Stimulated activated CD4-positive, alpha-beta T cell treated with anti-CD3 and anti-CD28 coated beads, Interleukin-4, amount 100 ng/mL, for 24 hours (primary cell): ENCODE measurements around the gene FOXL3.
"Not testable (repeated sequence)": the region's sequence is repeated elsewhere in the genome, so short reads cannot be mapped to it uniquely, and the experiment has no call there.

ENCODE experiments used
- DNase-seq: peaks from one replicate; pipeline ENCODE4 v3.0.0-alpha.2; 2020

FOXL3 gene

DNA sequence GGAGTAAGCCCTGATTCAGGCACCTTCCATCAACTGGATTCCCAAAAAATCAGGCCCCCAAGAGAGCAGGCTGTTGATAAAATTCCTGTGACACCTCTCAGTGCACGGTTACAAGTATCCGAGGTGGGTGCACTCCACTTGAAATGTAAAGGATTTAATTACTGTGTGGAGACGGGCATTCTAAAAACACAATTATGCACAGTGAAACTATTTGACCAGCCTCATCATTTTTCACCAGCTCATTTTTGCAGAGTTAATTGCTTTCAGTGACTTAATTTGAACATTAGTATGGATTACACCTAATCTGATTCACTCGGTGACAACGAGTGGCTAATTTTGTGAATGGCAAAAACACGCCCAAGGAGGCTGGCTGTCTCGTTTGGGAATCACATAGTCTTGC lies 2.3 kb downstream of the FOXL3 start:
- DNase-seq, result no peak

DNA sequence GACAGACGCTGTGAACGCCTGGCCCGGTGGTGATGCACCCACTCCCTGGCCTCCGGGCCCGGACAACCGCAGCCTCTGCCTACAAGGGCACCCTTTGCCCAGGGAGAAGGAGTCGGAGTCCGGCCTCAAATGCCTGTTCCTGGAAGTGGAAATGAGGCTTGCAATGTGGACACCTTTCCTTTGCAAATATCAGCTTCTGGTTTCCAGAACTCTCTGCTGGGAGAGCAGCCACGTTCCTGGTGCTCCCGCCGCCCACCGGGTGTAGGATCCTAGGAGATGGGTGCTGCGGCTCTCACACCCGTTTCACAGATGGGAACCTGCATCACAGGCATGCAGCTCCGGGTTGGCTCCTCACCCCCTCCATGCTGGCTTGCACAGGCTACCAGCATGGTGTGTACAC lies 2.9 kb downstream of the FOXL3 start:
- no peak for DNase-seq

DNA sequence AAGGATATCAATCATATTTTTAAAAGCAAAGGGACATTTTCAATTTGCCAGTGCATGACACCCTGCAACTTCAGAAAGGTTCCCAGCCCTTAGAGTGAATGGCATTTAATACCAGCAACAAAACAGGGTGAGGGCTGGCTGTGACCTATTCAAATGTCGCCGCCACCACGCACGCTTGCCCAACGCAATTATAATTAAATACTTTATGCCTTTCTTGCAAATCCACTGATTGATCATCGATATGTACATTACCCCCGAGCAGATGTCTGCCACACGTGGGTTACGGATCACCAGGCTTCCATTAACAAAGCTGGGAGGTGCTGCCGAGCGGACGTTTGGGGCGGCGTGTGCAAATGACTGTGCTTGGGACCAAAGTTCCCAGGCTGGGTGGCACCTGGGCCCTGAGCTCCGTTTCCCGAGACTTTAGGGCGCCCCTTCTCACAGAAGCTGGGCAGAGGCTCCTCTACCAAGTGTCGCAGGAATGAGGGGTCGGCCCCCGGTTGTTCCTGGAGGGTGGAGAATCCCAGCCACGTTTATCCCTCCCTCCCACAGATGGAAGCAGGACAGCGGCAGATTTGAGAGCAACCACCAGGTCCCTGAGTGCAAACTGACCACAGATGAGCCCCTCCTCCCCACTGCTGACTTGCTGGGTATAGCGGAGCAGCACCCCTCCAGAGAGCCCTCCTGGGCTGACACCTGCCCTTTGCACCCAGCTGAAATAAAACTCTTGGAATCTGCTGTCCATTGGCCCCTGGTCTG lies 3.9 kb downstream of the FOXL3 start:
- no peak for DNase-seq

DNA sequence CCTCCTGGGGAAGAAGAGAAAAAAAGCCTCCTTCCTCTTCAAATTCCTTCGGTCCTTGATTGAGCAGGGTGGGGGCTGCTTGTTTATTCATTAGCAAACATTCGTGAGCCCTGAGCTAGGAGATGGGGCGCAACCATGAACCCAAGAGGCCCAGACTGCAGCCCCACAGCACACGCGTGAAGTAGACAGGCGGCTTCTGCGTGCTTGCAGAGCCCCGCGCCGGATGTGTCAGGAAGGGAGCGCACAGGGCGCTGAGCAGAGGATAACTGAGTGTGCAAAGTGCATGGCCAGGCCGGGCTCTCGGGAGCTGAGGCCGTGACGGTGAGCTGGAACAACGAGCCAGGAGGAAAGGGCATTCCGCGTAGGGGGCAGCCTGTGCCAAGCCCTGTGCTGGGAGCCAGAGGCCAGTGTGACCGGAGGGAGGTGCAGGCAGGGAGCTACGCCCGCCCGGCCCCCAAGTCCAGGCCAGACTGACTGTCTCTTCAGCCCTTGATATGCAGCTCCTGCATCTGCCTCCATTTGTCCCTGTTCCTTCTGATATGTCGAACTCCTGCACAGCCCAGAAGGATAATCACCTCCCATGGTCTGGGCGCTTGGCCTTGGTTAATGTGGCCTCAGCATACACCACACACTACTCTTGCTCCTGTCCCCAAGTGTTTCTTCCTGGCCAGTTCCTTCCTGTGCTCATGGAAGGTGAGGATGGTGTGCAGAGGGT lies 4.6 kb downstream of the FOXL3 start:
- no peak for DNase-seq

DNA sequence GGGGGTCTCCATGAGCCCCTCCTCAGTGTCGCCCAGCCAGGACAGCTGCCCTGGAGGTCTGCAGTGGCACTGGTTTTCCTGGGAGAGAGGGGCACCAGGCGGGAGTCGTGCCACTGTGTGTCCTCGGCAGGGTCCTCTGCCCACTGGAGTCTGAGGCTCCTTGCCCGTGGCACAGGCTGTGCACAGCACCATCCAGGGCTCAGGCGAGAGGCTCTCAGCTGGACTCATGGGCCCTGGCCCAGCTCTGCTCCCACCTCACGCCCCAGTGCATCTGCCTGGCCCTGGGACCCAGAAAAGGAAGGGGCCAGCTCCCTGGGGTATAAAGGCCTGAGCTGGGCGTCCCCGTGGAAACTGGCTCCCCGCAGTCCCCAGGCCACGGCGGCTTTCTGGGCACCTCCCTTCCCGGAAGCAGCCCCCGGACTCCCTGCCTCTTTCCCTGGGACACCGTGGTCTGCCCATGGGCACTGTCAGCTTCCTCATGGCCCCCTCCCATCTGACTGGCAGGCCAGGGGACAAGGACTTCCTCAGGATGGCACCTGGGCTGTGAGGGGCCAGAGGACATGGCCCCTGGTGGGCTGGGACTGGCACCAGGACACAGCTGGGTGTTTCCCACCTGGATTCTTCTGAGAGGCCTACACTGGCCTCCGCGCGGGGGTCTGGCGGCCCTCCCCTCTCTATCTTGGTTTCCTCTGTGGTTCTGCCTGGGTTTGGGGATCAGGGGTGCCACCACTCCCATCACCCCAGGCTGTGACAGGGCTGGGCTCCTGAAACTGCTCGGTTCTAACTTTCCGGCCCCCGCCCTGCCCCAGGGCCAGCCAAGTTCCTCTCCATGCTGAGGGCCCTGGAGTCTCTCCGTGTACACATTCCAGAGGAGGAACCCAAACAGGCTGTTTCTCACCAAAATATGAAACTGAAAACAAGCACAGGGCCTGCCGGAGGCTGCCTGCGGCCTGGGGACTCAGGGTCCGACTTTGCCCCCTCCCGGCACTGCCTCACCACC lies 5.5 kb downstream of the FOXL3 start:
- DNase-seq, result no peak

DNA sequence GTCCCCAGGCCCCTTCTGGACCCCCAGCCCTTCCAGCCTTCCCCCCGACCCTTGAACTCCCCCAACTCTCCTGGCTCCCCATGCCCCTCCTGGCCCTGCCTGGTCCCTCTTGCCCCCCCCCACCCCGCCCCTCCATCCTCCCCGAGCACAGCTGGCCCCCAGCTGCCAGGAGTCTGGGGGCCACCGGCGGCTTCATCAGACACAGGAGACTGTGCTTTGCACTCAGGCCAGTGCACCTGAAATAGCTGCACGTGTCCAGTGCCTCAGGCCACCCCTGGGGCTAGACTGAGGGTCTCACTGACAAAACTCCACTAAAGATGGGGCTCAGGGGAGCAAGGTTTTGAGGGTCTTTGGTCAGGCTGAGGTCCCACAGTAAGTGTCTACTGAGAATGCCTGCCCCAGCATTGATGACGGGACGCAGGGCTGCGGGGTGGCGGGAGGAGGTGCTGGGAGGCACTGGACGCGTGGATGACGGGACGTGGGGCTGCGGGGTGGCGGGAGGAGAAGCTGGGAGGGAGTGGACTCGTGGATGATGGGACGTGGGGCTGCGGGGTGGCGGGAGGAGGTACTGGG lies 6.5 kb downstream of the FOXL3 start:
- DNase-seq, result no peak

DNA sequence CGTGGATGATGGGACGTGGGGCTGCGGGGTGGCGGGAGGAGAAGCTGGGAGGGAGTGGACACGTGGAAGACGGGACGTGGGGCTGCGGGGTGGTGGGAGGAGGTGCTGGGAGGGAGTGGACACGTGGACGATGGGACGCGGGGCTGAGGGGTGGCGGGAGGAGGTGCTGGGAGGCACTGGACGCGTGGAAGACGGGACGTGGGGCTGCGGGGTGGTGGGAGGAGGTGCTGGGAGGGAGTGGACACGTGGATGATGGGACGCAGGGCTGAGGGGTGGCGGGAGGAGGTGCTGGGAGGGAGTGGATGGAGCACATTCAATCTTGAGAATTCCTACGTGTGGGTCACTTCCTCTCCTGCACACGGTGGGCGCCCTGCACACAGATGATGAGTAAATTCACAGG lies 7.2 kb downstream of the FOXL3 start:
- DNase-seq, result not testable (repeated sequence)

DNA sequence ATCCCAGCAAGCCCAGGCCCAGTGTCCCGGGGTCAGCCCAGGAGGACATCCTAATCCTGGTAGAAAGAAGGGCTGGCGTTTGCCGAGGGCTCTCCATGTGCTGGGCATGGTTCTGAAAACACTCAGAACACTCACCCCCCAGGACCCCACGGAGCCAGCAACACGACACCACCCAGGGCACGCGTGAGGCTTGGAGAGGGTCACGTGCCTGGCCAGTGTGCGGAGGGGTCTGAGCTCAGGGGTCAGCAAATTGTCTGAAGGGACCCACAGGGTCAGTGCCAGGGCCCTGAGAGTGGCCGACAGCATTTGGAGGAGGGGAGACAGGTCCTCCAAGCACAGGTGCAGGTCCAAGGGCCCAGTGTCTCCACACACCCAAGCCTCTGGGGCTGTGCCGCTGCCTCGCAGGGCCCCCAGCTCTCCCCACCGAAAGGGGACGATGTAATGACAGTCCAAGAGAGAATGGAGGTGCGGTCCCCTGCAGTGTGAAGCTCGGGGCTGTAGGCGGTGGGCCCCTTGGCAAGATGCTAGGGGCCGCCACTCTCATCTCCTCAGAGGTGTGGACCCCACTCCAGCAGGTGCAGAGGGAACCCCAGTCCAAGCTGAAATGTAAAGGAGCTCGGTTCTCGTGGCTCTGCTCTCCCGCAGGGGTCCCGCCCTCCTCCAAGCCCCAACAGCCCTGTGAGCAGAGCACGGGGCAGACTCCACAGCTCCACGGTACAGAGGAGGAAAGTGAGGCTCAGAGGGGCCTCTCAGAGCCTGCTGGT lies 7.8 kb downstream of the FOXL3 start:
- no peak for DNase-seq

DNA sequence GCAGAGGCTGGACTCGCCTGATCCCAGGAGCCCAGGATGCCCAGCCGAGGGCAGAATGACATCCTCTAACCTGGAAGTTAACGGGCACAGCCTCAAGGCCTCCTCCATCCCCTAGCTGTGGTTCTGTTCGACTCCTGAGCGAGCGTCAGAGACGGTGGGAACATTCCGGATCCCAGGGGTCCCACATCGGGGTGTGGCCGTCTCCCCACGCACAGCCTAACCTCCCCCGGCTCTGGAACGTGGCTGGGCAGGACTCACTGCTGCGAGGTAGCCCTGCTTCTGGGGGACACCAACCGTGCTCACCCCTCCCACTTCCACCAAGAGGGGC lies 8.4 kb downstream of the FOXL3 start:
- no peak for DNase-seq

DNA sequence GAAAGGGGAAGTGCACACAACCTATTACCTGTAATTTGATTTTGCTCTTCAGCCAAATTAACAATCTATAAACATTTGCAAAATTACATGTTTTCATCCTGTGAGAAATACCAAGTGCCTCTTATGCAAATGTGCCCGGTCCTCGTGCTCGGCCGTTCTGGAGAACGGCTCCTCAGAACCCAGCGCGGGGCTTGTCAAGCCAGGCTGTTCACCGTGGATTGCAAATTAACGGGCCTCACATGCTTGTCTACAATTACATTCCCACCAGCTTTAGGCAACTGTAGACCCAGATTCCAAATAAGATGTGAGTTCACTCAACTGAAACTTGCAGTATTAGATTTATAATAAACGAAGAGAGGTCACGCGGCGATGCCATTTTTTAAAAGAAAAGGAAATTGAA lies 8.8 kb downstream of the FOXL3 start:
- DNase-seq, result no peak

DNA sequence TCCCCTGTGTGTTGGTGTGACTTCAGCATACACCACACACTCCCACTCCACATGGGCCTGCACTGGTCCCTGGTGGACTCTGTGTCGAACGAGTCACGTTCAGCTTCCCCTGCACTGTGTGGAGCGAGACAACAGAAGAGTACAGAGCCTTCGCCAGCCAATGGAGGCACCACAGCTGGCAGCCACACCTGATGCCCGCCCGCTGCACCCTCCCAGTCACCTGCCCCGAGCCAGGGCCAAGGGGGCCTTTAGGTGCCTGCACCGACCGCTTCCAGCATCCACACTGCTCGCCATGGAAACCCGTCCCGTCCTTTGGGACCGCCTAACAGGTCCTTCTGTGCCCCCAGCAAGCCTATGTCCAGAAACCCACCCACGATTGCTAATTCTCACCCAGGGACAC lies 9.2 kb downstream of the FOXL3 start:
- DNase-seq, result no peak

DNA sequence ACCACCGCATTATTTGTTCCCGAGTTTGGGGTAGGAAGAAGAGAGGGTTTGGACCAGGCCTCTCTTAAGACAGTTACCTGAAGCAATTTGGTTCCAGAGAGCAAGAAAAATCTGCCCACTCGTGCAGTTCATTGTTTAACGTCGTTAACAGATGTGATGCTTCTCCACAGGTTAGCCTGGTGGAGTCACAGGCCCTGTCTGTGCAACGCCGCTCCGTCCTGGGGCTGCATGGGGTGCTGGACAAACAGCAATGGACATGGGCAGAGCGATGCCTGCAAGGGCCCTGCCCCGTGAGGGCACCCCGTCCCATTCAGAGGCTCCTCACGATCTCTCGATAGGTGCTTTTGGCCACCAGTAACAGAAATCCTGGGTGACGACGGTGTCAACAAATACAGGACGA lies 9.7 kb downstream of the FOXL3 start:
- DNase-seq, result no peak

DNA sequence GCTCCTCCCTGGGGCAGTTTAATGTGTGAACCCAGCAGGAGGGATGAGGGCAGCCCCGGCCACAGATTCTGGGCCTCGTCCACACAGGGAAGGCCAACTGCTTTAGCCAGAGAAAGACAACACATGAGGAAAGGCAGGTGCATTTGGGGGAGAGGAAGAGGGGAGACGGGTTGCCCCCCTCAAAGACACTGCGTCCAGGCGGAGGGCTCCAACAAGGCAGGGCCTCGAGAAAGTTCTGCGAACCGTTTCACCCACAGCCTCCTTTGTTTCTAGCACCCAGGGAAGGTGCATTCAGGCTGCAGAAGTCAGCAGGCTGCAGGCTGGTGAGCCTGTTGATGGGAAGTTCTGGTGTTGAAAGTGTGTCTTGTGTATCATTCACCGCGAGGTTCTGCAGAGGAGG lies 10.1 kb downstream of the FOXL3 start:
- DNase-seq, result no peak

DNA sequence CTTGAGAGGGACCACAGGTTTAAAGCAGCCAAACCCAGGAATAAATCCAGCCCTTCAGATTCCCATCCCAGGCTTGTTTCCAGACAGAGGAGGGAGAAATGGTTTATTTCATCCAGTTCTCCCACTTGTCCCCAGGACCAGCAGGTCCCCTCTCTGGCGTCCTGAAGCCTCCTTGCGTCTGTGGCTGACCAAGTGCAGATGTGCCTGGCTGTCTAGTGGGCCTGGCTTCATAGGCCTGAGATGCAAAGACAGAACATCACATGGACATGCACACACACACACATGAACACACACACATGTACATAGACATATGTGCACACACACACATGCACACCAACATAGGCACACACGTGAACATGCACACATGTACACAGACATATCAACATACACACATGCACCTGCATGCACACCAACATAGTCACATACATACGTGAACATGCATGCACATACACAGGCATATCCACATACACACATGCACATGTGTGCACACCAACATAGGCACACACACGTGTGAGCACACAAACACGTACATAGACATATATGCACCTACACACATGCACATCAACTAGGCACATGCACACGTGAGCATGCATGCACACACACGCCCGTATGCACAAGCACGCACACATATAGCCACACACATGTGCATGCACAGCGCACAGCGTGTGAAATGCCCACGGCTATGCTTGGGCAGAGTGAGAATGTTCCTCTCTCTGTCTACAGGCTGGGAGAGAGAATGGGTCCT lies 10.7 kb downstream of the FOXL3 start:
- DNase-seq, result no peak

DNA sequence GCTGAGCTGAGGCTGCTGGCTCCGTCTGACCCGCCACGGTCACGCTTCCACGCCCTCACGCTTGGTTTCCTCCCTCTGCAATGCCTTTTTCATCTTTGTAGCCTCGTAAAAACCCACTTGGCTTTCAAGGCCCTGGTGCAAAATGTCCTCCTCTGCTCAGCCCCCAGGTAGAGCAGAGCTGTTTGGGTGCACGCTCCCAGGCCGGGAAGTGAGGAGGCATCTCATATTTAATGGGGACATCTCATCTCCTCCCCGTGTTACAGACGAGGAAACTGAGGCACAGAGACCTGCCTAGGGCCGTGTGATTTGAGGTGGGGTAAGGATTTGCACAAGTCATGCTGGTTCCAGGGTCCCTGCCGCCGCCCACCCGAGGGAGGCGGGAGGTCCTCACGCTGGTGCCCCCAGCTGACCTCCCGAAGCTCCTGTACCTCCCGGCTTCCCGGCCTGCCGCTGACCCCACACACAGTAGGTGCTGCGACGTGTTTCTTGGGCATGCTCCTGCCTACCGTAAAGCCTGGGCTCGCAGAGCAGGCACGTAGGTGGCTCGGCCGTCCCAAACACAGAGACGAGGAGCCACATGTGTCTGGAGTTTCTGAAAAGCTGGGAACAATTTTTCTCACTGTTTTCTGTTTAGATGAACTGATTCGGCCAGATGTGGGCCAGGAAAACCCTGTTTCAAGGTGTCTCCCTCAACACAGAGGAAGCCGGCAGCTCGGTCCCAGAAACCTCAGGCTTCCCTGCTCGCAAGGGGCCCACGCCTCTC lies 11.5 kb downstream of the FOXL3 start:
- DNase-seq, result no peak

DNA sequence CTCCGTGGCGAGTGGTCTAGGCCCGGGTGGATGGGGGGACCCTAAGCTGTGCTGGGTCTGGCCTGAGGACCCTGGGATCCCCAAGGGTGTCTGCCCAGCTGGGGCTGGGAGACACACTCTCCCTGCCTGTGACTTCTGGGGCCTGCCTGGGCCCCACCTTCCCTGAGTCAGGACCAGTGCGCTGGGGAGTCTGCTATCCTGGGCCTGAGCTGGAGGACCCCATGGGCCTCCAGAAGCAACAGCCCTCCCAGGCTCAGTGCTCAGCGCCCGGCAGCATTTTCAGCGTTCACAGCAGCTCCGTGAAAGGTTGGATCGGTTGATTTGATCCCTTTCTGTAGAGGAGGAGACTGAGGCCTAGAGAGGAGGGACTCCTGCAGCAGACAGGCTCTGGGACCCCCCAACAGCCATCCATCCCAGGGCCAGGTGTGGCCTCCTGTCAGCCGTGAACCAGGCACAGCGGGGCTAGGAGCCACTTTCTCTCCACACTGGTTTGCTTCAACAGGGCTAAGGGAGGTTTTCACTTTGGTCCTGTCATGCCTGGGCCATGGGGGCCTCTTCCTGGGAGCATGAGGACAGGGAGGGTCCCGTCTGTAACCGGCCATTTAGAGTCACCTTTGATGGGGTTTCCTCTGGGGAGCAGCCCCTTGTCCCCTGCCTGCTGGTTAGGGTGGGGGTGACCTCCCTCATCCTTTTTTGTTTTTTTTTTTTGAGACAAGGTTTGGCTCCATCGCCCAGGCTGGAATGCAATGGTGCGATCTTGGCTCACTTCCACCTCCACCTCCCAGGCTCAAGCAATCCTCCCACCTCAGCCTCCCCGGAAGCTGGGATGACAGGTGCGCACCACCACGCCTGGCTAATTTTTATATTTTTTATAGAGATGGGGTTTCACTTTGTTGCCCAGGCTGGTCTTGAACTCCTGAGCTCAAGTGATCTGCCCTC lies 12.4 kb downstream of the FOXL3 start:
- DNase-seq, result no peak

DNA sequence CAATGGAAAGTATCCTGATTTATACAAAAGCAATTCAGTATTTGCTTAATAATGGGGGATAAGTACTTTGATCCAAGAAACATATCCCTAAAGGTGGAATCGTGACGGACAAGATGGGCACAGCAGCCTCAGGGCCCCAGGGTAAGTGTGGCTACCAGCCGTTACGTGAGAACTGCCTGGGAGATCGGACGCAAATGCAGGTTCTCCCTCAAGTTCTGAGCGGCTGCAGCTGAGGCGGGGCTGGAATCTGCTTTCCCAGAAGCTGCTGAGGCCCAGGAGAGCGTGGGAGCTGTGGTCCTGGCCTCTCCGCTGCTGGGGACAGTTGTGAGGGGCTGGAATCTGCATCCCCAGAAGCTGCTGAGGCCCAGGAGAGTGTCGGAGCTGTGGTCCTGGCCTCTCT lies 13.5 kb downstream of the FOXL3 start:
- DNase-seq, result no peak

DNA sequence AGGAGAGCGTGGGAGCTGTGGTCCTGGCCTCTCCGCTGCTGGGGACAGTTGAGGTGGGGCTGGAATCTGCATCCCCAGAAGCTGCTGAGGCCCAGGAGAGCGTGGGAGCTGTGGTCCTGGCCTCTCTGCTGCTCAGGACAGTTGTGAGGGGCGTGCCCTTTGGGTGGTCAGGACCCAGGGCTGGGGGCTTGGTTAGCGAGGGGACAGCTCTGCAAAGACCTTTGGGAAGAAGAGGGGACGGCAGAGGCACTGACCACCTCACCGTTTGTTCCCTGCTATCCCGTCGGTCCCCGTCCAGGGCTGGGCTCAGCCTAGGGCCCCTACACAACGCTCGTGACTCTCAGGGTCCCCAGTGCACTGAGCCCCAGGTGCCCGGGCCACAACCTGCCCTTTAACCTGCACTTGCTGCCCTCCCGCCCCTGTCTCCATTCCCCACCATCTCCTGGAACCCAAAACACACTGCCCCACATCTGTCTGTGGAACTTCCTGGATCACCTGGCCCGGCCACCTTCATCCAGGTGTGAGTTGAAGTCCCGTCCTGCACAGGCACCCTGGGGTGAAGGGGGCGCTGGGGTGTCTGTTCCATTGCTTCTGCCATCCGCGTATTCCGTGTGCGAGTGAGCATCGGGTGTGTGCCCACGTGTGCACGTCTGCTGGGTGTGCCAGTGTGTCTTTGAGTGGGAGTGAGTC lies 14.1 kb downstream of the FOXL3 start:
- DNase-seq, result no peak
